ENCODE measurements around the gene AKAP6.
"Not testable (repeated sequence)": the region's sequence is repeated elsewhere in the genome, so short reads cannot be mapped to it uniquely, and the experiment has no call there.

The AKAP6 gene

GRCh38 chr14:32374155-32374554 lies 45.1 kb downstream of the AKAP6 start:
- no peak for DNase-seq

- DNase-seq = no peak
Observed at GRCh38 chr14:32375663-32376062, 46.6 kb downstream of the AKAP6 start.

DNA sequence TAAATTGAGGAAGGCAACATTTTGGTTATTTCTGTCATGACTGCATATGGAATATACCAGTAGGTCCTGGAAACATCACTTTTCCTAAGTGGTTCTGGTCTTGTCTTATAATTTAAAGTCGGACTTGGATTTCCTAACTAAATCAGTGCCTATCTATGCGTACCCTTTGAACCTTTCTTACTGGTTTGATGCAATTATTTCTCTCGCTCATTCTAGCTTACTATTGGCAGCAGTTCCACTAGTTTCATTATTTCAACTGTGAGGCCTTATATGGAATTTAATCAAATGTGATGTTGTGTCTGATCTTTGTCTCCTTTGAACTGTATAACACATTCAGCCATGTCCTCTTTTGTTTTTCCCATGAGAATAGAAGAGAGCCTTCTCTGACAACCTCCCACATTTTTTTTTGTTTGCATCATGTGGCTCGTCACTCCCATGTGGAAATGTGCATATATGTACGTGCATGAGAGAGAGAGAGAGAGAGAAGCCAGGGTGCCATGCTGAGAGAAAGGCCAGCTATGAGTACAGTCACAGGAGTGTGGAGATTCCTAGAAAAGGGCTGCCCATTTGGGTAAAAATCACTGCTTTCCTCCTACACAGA lies 48.0 kb downstream of the AKAP6 start:
- DNase-seq = no peak

DNA sequence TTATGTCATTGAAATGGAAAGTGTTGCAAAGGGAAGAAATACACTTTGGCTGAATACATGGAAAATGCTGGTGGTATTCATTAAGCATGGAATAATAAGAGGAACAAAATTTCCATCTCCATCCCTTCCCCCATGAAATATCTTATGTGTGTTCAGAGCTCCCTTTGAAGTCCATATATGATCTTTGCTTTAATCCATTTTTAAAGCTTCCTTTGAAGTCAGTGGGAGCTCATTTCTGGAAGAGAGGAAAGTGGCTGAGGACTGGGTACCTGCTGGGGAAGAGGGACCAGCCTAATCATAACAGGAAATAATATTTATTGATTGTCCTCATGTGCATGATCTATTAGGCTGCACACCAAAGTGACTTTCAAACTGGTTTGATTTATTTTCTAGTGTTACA lies 49.2 kb downstream of the AKAP6 start:
- DNase-seq = no peak

DNA sequence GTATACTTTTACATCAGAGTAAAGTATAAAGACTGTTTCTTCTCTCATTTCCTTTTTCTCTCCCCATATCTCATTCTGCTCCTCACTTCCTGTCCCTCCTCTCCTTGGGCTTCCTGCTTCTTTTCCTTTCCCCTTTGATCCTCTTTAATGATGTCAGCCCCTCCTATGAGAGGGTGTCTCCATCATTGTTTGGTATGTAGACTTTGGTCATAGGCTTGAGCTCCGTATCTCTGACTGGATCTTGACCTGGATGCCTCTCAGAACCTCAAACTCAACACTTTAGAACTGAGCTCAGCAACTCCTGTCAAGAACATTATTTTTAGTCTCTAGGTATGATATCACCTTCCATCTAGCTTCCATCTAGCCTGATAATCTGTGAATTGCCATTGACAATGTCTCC lies 50.3 kb downstream of the AKAP6 start:
- no peak for DNase-seq

GRCh38 chr14:32381869-32382268 lies 52.8 kb downstream of the AKAP6 start:
- DNase-seq = no peak

DNA sequence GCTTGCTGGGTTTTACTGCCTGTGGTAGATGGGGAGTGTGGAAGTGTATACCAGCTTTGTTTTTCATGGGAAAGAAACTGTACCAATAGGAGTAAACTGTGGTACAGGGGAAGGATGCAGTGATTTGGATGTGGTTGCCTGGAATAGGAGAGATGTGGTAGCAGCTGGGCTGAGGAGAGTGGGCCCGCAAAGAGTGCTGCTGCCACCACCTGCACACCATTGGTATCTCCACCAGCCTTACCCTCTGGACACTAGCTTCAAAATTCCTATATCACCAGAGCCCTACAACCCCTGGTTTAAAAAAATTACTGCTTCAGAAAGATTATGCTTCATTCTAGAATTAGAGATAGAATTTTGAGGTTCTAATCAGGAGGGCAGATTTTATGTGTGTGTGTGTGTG lies 53.6 kb downstream of the AKAP6 start:
- DNase-seq = no peak

GRCh38 chr14:32383364-32384009 lies 54.4 kb downstream of the AKAP6 start:
- DNase-seq = no peak

GRCh38 chr14:32384464-32384863 lies 55.4 kb downstream of the AKAP6 start:
- DNase-seq = no peak

- not testable (repeated sequence) for DNase-seq
Observed at GRCh38 chr14:32387295-32387694, 58.2 kb downstream of the AKAP6 start.

- no peak for DNase-seq
Observed at GRCh38 chr14:32393119-32393518, 64.0 kb downstream of the AKAP6 start.

DNA sequence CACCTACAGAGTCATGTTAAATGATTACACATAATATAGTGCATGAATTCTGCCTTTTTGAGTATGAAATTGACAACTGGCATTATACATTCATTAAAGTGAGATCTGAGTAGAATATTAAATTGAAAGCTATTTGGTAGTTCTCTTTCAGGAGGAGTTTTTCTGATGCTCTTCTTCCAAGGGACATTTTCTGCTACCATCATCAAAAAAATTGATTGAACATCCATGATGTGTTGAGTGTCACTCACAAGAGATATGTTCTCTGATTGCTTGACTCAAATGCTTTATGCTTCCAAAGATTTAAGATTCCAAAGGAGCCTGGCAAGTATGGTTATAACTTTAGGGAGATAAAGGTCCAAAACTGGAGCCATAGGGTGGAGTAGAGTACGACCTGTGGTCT lies 64.9 kb downstream of the AKAP6 start:
- DNase-seq = no peak

DNA sequence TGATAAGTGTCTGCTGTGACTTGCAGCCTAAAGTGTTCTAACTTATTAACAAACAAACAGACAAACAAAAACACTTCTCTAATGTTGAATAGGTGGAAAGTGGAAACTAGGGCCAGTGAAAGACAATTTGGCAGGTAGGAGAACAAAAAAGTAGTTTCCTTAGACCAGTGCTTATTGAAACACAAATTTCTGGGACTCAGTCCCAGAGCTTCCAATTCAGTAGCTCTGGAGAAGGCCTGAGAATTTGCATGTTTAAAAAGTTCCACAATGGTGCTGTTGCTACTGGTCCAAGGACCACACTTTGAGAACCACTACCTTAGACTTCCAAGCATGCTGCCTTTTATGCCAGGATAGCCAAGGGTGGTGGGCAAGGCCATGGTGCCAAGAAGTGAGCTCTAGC lies 67.8 kb downstream of the AKAP6 start:
- no peak for DNase-seq

DNA sequence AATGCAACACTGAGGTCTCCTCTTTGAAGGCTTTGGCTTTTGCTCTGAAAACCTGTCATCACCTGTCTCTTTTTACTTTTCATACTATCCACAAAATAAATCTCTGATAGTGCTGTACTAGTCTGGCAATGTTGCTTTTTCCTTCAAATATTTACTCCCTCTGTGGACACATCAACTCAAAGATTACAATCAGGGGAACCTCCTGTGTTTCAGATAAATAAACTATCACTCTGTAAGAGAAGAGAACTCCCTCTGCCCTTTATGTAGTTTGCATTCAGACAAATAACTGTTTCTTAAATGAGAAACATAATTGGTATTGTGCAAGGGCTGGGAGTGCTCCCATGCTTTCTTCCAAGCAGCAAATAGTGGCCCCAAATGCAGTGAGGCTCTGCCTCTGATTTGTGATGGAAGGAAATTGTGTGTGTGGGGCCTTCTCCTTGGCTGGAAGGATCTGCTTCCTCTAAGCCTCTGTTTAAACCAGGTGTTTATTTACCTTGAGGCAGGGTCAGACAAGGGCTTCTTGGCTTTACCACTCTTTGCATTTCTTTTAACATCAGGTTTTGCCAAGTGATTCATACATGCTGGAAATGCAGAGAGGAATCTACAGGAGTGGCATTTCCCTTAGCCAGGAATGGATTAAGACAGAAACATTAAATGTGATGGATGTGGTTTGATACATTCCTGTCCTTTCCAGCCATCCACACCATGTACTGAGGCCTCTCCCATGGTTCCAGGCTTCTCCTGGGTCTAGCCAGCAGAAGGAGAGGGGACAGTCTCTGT lies 69.0 kb downstream of the AKAP6 start:
- no peak for DNase-seq

- no peak for DNase-seq
Observed at GRCh38 chr14:32399920-32400319, 70.8 kb downstream of the AKAP6 start.

GRCh38 chr14:32400480-32400879 lies 71.4 kb downstream of the AKAP6 start:
- DNase-seq = no peak

- DNase-seq = no peak
Observed at GRCh38 chr14:32403021-32403420, 73.9 kb downstream of the AKAP6 start.

GRCh38 chr14:32403688-32404087 lies 74.6 kb downstream of the AKAP6 start:
- no peak for DNase-seq

DNA sequence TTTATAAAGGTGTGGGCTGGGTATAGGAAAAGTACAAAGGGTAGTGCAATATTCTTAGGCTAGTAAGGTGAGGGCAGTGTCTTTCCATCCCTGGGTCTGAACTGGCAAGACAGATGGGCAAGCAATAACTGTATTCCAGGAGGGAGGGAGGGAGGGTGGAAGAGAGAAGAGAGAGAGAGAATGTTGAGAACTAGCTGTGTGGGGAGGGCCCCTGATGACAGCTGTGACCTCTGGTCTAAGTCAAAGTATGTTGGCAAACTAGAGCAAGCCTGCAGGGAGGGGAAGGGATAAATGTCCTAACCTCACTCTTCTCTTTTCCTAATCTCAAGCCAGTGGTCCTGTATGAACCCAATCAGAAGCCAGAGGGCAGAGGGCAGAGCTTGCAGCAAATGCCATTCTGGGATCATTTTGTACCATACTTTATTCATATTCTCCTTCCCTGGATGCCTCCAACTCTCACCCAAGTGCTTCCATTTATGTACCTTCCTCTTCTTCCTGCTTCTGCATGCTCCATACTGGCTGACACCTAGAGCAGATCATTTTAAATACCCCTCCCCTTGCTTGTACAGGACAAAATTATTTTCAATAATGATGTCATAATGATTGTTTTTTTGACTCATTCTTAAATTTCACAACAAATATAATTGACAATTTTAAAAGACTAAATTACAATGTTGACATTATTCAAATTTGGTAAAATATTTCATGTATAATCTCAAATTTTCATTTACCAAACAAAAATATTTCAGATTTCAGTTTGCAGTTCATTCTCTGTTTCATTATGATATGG lies 75.9 kb downstream of the AKAP6 start:
- no peak for DNase-seq

DNA sequence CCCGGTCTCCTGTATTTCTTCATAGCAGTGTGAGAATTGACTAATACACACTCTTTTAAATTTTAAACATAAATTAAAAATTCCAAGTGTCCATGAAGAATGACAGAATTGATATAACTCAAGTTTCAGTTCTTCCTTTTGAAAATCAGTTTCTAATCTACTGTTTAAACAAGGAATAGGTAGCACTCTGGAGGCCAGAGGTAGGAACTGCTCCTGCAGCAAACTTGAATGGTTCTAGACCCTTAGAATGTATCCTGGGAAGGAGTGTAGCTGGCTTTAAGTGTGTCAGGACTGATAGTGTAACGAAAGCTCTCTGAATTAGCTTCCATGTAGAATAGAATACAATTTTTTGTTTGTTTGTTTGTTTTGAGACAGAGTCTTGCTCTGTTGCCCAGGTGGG lies 76.8 kb downstream of the AKAP6 start:
- DNase-seq = no peak

DNA sequence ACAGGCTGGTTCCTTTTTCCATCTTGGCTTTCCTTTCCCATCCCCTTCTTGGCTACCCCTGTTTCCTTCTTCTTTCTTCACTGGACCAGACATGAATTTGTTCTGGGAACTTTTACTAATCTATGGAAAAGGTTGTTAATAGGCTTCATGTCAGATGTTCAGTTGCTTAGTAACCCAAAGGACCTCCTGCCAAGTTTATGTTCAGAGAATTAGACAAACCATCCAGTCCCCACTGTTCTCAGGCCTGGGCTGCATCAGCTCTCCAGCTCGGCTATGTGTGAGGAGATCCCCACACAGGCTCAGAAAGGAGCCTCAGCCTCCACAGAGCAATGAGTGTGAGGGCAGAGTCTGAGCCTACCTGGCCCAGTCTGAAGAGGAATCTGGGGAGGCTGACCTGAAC lies 78.0 kb downstream of the AKAP6 start:
- DNase-seq = no peak

DNA sequence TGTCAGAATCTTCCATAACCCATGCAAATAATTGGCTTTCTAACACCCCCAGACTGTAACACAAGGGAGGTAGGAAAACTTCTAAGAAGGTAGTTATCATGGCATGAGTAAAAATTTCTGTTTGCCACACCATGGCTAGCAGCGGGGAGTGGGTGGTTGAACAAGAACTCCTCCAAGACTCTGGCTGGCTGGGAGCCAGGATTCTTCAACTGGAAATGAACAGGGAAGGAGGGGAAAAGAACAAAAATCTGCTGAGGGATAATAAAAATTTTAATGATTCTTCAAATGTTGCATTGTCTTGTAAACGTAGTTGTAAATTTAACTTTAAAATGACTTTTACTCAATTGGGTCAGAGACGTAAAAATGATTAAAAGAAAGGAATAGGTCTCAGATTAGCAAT lies 78.9 kb downstream of the AKAP6 start:
- DNase-seq = no peak

GRCh38 chr14:32412103-32412502 lies 83.0 kb downstream of the AKAP6 start:
- no peak for DNase-seq
